NCI-H2196 (cell line): ENCODE results near the gene ALK.

Experiments
- DNase-seq: peaks from one replicate; lab custom pipeline; 2025; ENCODE audit not compliant: unreplicated experiment; lab: John Stamatoyannopoulos, UW

Gene ALK

DNA sequence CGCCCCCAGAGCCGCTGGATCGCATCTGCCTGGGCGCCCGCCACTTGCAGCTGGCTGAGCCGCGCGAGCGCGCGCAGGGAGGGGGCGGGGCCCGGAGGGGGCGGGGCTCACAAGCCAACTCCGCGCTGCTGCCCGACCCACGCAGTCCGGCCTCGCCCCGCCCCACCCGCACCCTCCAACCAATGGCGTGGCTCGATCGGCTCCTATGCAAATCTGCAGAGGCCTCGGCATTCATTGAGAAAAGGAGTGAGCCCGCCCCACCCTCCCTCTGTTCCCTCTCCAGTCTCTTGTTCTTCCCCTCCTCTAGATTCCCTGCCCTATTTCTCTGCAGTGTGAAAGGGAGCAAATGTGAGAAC, at the start of gene ALK:
Gene ALK (minus strand): TSS at position 27 of the 356 bp plus-strand sequence. CDS start 927 bp downstream, outside the sequence.
- peak; percentile 88 for DNase-seq

DNA sequence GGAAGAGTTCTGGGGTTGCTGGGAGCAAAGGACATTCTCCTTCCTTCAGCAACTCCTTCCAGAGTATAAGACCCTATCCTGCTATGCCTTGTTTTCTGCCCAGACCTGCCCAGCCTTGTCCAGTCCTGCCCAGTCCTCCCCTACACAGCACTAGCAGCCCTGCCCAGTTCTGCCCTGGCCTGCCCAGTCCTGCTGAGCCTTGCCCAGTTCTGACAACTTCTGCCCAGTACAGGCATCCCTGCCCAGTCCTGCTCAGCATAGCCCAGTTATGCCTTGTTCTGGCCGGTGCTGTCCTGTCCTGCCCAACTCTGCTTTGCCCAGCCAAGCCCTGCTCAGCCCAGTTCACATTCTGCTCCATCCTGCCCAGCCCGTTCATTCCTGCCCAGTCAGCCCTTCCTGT, 44.9 kb upstream of the ALK start:
- no peak for DNase-seq

- DNase-seq, result no peak
Measured at GRCh38 chr2:29963972-29964570, 42.7 kb upstream of the ALK start.

- DNase-seq, result no peak
Measured at GRCh38 chr2:29962922-29963321, 41.5 kb upstream of the ALK start.

DNA sequence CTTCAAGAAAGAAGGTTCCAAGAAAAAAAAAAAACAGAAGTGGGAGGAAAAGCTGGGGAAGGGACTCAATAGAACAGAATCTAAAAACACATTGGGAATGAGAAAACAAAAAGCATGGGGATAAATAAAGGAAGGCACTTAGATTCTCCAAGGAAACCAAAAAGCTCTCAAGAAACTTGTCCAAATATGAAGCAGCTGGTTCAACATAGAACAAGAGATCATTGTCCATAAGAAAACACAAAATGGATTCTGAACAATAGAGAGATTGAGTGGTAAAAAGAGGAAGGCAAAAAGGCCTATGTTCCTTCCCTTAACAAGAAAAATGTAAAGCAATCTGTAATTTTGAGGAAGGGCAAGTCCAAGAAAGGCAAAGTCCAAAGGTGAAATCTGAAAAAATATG, 32.9 kb upstream of the ALK start:
- DNase-seq, result no peak

DNA sequence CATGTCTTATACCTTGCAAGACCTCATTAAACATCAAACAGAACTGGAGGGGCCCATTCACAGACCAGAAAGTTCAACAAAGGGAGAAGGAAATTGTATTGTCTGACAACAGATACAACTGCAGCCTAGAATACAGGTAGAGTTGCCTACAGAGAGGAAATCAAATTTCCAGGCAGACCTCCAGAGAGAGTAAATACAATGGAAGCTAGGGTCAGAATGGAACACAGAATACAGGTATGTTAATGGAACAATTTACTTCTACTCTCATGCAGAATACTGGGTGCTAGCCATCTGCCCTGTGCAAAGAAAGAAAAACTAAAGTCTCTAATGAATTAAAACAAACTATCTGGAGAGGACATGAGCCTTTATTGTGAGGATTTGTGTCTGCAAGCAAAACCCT, 31.6 kb upstream of the ALK start:
- DNase-seq, result no peak

- no peak for DNase-seq
Measured at GRCh38 chr2:29951576-29951975, 30.2 kb upstream of the ALK start.

GRCh38 chr2:29950481-29950880, 29.1 kb upstream of the ALK start:
- DNase-seq, result no peak

- DNase-seq, result no peak
Measured at GRCh38 chr2:29949042-29949441, 27.7 kb upstream of the ALK start.

DNA sequence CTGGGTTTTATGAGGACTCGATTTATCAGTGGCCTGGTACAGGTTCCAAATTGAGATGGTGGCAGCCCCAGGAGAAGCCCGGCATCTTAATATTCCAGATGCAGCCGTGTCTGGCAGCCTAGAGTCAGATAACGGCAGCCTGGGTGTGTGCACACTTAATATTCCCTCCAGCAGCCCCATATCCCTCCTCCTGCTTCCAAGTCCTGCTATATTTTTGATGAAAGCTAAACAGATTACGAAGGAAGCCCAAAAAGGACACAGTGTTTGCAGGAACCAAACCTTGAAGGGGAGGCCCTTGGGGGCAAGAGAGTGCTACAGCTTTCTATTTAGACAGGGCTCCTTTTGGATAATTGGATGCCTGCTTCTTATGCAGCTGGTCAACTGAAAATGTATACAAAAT, 25.1 kb upstream of the ALK start:
- no peak for DNase-seq

DNA sequence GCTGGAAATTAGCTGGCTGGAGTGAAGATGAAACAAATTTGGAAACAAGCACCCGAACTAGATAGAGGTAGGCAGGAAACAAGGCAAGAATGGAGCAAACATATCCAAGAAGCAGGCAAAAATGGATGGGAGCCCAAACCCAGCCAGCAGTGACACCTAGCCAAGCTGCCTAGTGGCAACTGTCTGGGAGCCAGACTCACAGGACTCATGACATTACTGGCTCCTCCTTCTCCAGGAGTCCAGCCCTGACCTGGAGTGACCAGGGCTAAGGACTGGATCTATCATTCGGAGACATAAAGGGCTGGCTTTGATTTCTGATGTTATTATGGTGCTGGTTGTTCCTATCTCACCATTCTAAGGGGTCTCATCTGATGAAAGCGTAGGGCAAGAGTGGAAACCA, 21.3 kb upstream of the ALK start:
- no peak for DNase-seq

GRCh38 chr2:29940706-29941105, 19.3 kb upstream of the ALK start:
- DNase-seq, result no peak

- DNase-seq, result no peak
Measured at GRCh38 chr2:29936020-29936419, 14.6 kb upstream of the ALK start.

- DNase-seq, result no peak
Measured at GRCh38 chr2:29931818-29932217, 10.4 kb upstream of the ALK start.

GRCh38 chr2:29923110-29923721, 1.8 kb upstream of the ALK start:
- peak; percentile 58 for DNase-seq

DNA sequence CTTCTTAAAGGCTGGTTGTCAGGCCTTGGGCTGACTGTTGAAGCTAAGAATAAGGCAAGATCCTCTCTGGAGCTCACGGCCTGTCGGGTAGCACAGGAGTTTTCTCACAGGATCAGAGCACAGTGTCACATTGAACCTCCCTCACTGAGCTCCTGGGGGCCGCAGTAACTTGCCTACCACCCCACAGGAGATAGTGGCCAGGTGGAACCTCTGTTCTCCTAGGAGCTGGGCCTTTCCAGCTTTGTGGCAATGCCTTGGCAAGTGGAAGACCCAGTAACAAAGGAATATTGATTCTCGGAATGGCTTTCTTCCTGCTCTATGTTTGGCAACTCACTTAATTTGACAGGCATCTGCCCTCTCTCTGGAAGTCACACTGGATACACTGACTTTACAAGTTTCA, 1.2 kb upstream of the ALK start:
- no peak for DNase-seq

GRCh38 chr2:29920631-29921559, 491 bp downstream of the ALK start:
- DNase-seq, result peak; percentile 10

GRCh38 chr2:29920130-29920577, 1.2 kb downstream of the ALK start:
- DNase-seq, result no peak

DNA sequence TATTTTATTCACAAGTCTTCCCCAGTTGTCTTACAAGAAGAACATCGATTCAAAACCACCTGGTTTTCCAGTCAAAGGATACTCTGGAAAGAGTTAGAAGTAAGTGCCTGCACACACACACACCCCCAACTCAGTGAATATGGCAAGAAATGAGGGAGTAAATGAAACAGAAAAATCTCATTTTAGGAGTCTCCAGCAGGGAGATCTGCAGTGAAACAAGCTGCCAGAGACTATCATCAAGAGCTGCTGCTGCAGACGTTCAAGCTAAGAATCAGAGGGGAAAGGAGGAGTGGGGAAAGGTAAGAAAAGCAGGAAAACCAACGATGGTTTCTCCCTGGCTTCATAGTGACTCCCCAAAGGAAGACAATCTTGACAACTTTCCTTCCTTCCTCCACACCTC, 2.4 kb downstream of the ALK start:
- DNase-seq, result no peak

DNA sequence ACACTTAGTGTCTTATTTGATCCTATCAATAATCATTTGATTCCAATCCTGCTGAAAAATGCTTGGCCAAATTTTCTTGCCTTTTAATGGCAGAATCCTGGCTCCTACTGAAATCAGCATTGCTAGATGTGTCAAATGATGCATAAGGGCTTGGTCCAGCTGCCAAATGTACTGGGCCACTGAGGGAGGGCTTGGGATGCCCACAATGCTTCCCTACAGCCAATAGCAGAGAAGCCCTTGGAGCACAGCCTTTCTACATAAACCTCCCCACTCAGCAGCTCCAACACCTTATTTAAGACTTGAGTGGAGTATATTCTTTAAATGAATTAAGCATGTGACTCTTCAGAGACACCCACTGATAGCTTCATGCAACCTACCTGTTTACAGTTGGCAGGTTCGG, 3.6 kb downstream of the ALK start:
- no peak for DNase-seq

DNA sequence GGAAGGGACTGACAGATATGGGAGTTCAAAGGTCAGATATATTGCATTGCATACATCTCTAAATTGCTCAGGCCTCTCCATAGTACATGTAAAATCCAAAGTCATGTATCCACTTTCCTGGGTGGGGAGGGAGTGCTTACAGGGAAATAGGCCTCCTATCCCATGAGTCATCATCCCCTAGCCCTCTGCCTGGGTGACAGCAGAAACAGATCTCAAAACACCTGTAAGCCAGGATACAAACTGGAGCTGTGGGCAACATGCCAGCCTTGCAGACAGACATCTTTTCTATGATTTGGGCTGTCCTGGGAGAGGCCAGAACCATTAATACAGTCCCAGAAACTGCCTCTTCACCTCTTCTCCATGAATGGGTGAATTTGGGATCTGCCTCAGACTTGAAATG, 4.8 kb downstream of the ALK start:
- no peak for DNase-seq

DNA sequence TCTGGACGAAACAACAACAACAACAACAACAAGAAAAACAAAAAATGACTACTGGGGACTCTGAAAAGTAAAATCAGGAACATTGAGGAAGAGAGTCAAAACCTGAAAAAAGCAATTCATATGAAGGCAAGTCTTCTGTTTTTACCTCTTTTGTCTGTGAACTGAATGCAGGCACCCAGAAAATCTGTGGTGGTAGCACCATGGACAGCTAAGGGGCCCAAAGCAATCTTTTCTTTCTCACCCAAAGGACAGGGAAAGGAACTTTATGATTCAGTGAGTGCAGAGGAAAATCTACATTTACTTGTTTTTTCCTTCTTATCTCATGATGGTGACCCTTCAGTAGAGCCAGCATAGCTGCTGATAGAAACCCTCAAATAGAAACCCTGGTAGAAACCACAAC, 10.4 kb downstream of the ALK start:
- DNase-seq, result no peak
